Effector CD8-positive, alpha-beta T cell (primary cell): Measurements from ENCODE around the gene SPIN1.

ENCODE experiments used
- DNase-seq: peaks from one replicate; lab custom pipeline; 2025; lab: John Stamatoyannopoulos, UW

The SPIN1 gene

DNA sequence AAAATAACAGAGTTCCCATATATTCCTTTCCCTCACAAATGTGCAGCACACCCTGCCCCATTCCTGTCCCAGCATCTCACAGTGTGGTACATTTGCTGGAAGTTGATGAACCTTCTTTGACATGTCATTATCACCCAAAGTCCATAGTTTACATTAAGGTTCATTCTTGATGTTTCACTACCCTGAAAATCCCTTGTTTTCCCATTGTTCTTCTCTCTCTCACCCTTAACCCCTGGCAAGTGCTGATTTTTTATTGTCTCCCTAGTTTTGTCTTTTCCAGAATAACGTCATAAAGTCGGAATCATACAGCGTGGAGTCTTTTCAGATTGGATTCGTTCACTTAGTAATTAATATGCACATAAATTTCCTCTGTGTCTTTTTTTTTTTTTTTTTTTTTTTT lies 48.1 kb downstream of the SPIN1 start:
- no peak for DNase-seq

DNA sequence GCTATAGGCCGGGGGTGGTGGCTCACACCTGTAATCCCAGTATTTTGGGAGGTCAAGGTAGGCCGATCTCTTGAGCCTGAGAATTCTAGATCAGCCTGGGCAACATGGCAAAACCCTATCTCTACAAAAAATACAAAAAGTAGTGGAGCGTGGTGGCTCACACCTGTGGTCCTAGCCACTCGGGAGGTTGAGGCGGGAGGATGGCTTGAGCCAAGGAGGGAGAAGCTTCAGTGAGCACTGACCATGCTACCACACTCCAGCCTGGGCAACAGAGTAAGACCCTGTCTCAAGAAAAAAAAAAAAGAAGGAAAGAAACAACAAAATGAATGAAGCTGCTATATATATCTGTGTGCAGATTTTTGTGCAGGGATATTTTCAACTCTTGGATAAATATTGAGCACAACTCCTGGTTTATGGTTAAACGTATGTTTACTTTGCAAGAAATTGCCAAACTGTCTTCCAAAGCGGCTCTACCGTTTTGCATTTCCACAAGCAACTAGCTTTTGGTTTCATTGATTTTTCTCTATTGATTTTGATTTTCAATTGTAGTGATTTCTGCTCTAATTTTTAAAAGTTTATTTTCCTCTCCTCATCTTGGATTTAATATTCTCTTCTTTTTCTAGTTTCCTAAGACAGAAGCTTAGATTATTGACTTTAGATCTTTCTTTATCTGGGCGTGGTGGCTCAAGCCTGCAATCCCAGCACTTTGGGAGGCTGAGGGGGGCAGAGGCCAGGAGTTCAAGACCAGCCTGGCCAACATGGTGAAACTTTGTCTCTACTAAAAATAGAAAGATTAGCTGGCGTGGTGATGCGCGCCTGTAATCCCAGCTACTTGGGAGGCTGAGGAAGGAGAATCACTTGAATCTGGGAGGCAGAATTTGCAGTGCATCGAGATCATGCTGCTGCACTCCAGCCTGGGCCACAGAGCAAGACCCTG lies 49.2 kb downstream of the SPIN1 start:
- no peak for DNase-seq

DNA sequence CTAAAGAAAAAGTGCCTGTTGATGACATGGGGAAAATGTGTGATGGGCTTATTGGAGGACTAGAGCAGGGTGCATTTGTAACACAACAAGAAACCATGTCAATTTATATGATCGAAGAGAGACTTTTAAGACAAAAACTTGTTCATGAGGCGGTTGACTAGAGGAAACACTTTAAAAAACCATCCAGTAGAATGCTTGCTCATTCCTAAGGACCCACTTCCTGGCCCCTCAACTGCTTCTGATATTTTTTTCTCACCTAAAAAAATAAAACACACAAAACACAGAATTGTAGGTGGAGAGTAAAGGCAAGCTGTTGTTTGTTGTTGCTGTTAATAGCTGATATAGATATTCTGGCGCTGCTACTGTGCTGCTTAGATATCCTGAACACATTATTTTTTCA lies 50.6 kb downstream of the SPIN1 start:
- DNase-seq: no peak

DNA sequence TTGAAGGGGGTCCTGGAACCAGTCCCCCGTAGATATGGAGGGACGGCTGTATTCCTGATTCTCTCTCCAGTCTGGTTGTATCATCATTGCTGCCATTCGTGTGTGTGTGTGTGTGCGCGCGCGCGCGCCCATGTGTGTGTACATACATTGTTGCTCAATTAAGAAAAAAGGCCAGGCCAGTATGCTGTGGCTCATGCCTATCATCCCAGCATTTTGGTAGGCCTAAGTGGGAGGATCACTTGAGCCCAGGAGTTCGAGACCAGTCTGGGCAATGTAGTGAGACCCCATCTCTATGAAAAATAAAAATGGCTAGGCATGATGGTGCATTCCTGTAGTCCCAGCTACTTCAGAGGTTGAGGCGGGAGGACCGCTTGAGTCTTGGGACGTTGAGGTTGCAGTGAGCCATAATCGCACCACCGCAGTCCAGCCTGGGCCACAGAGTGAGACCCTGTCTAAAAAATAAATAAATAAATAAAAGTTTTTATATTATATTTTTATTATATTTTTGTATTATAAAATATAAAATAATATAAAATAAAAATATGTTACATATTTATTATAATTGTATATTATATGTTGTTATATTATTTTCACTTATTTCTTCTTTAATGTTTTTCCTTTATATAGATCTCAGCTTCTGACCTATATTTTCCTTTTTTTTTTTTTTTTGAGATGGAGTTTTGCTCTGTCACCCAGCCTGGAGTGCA lies 53.2 kb downstream of the SPIN1 start:
- DNase-seq: no peak

DNA sequence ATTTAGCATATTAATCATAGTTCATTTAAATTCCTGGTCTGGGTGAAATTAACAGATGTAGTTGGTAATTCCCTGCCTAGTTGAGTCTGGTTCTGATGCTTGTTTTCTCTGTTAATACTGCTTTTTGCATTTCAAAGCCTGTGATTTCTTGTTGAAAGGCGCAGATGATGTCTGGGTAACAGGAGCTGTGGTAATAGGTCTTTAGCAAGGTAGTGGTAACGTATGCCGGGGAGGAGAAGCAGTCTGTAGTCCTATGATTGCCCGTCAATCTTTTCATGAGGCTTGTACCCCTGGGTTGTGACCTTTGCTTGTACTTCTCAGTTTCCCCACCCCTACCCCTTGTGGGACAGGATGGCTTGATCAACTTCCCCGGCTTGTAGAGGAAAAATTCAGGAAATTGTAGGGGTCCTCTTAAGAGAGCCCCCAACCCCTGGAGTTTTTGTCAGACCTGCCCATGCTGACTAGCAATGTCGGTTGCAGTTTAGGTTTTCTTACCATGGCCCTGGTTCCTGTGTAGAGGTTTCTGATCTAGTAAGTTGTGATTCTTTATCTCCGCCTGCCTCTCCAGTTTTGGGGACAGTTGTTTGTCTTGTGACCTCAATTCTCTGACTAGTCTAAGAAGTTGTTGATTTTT lies 55.4 kb downstream of the SPIN1 start:
- no peak for DNase-seq

DNA sequence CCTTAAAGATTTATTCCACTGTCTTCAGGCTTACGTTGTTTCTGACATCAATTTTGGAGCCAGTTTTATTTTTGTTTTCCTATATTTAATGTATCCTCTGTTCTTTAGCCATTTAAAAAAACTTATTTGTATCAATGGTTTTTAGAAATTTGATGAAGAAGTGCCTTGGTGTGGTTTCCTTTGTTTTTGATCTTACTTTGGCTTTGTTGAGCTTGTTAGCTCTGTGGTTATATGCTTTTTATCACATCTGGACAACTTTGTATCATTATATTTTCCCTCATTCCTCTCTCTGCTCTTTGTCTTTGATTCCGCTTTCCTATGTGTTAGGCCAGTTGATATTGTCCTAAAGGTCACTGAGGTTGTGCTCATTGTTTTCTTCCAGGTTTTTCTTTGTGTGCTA lies 58.5 kb downstream of the SPIN1 start:
- no peak for DNase-seq

DNA sequence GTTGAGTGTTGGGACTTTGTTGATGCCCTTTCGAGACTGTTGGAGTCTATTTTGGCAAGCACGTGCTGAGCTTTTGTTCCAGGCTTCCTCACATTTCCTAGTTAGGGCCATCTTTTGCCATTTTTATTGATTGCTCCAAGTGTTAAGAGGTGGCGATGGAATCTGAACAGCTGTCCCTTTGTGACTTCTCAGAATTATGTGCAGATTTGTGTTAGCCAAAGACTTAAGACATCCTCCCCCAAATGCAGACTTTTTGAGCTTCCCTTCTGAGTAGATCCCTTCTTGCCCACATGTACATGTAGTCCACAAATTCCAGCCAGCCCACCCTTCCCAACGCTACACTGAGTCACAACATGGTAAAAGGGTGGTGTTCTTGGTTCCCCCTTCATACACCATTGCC lies 59.2 kb downstream of the SPIN1 start:
- DNase-seq: no peak

DNA sequence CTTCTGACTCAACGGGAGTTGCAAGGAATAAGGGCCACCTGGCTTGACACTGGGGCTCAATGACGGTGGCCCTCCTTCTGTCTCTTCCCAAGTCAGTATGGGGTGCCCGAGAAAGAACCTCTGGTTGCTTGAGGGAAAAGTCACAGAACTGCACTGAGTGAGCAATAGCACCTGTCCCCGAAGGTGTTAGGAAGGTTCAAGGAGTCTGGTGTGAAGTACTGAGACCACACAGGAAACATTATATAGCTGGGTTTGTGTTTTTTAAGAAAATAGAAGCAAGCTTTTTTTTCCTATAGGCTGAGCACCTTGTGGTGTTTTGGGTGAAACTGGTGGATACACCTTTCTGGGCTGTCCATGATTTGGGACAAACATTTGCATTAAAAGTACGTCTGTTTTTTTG lies 62.9 kb downstream of the SPIN1 start:
- no peak for DNase-seq

DNA sequence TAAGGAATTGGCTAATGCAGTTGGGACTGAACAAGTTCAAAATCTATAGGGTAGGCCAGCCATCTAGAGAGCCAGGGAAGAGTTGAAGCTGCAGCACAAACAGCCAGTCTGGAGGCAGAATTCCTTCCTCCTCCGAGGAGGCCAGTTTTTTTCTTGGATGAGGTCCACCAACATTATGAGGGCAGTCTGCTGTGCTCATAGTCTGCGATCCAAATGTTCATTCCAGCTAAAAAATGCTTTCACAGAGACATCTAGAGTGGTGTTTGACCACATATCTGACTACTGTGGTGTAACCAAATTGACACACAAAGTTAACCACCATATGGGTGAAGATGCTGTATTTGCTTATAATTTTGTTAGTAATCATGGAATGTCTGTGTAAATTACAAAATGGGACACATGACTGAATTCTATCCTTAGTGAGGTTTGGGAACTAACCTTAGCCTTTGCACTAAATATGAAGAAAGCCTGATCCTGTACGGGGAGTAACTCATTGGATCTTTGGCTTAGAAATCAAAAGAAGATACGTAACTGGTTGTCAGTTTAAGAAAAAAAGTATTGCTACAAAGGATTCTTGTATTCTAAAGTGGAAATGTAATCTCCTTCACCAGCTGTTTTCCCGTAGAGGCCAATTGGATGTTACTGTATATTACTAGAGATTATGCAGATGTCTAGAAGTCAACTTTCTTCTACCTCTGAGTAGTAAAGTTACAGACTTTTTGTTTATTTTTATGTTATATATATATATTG lies 70.6 kb downstream of the SPIN1 start:
- no peak for DNase-seq

DNA sequence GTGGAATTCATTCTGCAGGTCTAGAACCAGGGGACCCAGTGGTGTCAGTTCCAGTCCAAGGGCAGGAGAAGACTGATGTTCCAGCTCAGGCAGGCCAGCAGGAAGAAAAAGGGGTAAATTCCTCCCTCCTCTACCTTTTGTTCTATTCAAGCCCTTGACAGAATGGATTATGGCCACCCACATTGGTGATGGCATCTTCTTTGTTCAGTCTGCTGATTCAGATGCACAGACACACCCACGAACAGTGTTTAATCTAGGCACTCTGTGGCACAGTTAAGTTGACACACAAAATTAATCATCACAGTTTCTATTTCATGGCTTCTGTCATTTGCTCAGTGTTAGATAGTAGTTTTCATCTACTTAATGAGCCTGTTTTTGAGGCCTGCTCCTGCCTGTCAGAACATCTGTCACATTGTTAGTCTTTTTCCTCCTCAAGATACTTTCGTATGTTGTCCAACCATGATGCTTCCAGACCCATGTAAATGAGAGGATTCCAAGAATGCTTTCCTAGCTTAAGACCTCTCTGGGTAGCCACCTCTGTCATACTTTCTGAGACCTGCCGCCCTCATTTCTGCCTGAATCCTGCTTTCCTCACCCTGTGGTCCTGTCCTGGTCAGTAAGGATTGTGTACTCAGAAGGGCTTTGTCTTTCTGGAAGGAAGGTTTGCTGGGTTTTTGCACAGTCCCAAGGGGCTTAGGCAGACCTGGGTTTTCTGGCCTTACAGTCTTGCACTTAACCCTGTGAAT lies 72.5 kb downstream of the SPIN1 start:
- no peak for DNase-seq

DNA sequence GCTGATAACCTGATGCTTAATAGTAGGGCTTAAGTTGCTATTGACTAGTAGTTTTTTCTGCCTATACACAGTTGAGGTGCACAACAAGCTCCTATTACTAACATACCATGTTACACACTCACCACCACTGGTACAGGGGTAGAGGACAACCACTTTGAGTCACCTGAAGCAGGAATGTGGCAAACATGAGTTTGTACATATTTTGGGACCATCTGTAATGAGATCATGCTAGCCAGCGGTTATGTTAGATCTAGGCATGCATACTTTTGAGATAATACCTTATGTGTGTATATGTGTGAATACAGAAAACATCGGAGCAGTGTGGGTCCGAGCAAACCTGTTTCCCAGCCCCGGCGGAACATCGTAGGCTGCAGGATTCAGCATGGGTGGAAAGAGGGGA lies 73.9 kb downstream of the SPIN1 start:
- no peak for DNase-seq

DNA sequence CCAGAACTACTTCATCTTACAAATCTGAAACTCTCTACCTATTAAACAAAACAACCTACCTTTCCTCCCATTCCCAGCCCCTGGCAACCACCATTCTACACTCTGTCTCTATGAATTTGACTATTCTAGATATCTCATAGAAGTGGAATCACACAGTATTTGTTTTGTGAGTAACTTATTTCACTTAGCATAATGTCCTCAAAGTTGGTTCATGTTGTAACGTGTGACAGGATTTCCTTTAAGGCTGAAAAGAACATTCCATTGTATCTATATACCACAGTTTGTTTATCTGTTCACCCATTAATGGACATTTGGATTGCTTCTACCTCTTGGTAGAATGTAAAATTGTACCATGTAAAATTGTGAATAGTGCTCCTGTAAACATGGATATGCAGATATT lies 76.6 kb downstream of the SPIN1 start:
- no peak for DNase-seq

DNA sequence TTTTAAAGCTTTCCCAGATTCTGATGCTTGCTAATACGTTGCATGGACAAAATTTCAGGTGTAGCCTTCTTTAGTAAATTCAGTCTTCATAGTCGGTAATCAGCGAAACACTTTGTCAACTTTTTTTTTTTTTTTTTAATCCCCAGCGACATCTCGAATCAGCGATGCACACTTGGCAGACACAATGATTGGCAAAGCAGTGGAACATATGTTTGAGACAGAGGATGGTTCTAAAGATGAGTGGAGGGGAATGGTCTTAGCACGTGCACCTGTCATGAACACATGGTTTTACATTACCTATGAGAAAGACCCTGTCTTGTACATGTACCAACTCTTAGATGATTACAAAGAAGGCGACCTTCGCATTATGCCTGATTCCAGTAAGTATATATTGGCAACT lies 80.0 kb downstream of the SPIN1 start:
- DNase-seq: no peak

DNA sequence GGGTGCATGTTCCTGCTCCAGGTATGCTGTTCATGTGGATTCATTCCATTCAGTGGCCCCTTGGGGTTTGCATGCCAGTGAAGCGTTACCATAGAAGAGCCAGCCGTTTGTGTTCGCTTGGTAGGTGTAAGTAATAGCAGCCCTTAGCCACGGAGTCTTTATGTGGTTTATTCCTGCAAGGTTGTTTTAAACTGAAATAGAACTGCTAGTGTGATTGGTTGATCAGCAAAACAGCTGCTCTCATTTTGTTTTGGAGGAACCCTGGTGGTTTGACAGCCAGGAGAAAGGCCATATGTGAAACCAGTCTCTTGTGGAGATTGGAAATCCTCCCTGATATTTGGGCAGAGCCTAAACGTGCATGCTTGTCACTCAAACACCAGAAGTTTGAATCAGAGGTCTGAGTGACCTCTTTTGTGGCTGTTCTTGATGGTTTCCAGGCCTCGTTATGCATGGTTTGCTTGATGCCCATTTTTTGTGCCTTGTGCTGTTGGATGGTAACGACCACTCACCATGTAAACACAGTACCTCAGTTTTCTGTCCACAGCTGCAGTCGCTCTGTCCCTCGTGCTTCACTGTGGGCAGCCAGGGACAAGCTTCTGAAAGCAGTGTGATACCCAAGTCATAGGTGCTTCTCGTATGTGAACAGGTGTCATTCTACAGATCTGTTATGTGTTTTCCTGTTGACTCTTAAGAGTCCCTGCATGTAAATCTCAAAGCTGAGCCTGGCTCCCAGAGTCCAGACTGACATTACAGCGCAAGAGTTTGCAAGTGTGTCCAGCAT lies 88.4 kb downstream of the SPIN1 start:
- no peak for DNase-seq

DNA sequence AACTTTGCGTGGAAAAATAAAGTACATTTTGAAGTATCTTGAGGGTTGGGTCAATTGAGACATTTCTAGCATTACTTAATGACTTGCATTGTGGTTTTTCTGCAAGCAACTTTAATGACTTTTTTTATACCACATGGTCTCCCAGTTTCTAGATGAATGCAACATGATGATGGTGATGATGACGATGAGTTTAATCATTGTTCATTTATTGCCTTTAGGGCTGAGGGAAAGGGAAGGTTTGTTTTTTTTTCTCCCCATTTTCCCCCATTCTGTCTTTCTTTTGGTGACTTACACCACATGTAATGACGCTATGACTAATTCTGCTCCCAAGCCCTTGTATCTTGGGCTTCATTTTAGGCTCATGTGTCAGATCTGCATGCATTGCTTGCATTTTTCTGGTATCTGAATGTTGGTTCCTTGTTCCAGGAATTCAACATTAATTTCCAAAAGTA lies 89.1 kb downstream of the SPIN1 start:
- no peak for DNase-seq

DNA sequence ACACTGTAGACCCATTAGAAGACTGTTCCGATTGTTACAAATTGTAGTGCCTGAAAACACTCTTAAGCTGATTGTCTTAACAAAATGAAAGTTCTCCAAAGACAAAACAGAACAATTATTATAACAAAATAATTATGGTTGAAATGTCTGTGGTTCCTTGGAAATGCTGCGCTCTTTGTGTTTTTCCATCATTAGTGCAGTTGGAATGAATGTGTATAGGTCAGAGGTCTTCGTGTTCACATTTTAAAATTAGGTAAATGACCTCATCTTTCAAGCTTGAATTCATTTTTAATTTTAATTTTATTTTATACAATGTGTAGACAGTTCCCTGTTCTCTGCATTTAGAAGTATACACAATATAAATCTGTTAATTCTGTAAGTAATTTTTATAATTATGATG lies 90.0 kb downstream of the SPIN1 start:
- DNase-seq: no peak

DNA sequence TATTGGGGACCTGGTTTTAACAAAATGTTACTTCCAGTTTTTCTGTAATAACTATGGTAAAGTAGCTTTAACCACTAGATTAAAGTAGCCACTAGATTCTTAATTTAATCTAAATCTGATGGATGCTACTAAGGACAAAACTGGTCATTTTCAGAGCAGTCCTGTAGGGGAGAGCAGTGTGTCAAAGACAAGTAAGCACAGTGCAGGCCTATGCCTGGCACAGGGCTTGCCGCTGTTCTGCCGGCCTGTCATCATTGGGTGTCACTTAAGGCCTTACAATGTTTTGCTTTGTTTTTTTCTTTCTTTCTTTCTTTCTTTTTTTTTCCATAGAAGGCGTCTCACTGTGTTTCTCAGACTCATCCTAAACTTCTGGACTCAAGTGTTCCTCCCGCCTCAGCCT lies 93.7 kb downstream of the SPIN1 start:
- DNase-seq: no peak

DNA sequence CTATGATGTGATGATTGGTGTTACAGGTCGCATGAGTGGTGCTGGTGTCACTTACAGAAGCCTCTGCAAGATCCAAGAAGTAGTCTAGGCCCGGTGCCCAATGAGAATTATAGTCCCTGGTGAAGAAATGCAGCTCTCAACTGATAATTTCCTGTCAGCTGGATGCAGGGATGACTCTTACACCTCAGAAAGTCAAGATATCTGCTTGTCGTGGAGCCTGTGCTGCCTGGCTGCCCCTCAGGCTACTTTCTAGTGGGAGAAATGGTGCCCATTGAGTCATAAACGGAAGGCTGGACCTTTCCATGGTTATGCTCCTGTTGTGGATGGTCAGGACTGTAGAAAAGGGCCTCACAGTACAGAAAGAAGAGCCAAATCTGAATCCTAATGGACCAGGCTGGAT lies 99.9 kb downstream of the SPIN1 start:
- DNase-seq: no peak

DNA sequence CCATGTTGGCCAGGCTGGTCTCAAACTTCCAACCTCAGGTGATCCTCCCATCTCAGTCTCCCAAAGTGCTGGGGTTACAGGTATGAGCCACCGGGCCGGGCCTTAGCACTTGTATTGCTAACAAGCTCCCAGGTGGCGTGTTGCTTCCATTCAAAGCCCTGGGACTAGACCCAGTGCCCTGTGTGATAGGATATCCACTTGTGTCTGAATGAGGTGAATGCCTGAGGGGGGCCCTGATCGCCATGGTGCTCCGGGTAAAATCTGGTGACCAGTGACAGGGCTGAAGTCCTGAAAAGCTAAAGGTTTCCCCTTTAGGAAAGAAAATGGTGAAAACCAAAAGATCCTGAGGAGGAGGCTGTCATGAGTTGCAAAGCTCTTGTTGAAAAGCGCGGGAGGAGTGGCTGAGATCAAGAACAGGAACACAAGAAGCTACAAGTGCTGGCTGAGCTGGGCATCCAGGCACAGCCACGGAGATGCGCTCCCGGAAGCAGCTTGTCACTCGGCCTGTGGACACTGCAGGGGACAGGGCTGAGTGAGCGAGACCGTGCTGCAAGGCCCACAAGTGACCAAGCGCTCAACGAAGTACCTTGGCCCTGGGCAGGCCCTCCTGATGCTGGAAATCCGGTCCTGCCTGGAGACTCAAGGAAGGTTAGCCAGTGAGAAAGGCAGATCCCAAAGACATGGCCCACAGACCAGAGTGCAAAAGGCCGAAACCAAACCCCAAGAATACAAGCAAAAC lies 106.9 kb downstream of the SPIN1 start:
- no peak for DNase-seq

DNA sequence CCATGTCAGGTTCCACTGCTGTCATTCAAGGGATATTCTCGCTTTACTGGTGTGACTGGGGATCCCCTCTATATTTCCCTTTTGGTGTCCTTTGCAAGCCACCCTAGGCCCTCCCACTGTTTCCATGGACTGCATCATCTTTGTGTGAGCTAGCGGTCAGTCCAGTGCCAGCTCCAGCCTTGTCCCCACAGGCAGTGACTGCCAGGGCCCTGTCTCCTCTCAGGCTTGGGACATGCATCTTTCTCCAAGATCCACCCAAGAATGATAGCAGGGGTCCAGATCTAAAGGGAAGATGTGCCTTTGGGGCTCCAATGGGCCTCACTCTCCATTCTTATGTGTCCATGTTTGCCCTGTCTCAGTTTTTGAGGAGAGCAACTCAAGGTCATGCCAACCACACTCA lies 109.0 kb downstream of the SPIN1 start:
- DNase-seq: no peak
